WTC11 (cell line): ENCODE data around the gene ZNF107. TPM values are rescaled to one million over a fixed set of nuclear protein-coding genes. Genes with fewer than 3 reads are reported as not detected.

ENCODE experiments used
- ATAC-seq: fragments of 200-7000 bp; cut with Tn5 transposase; 2 replicates; pipeline ENCODE4 v1.10.0; 2021; ENCODE audit warnings: mild to moderate bottlenecking, moderate library complexity
- CTCF ChIA-PET: fragments of 300-600 bp; sonication (Branson Sonifier 250); formaldehyde crosslinking; loops from one replicate; lab custom pipeline; 2021; ENCODE audit warnings: antibody characterized with exemption; lab: Charles Lee
- POLR2A ChIA-PET: fragments of 350-600 bp; sonication (Branson Sonifier 250); formaldehyde crosslinking; loops from one replicate; lab custom pipeline; 2021; ENCODE audit warnings: antibody characterized with exemption; lab: Charles Lee
- DNase-seq: peaks from one replicate; pipeline ENCODE4 v3.0.0; 2021; ENCODE audit warnings: low spot score
- H3K27ac Mint-ChIP-seq: 2 replicates; pipeline ENCODE4 v1.8.0; 2021; ENCODE audit warnings: mixed read lengths
- H3K27me3 Mint-ChIP-seq: 2 replicates; pipeline ENCODE4 v1.8.0; 2021; ENCODE audit warnings: low read depth, mild to moderate bottlenecking, moderate library complexity, mixed read lengths
- H3K36me3 Mint-ChIP-seq: 2 replicates; pipeline ENCODE4 v1.8.0; 2021; ENCODE audit warnings: mixed read lengths
- H3K4me1 Mint-ChIP-seq: 2 replicates; pipeline ENCODE4 v1.8.0; 2022; ENCODE audit warnings: mixed read lengths
- H3K4me3 Mint-ChIP-seq: 2 replicates; pipeline ENCODE4 v1.8.0; 2021; ENCODE audit warnings: mild to moderate bottlenecking, moderate library complexity, mixed read lengths
- H3K9me3 Mint-ChIP-seq: 2 replicates; pipeline ENCODE4 v1.8.0; 2021; ENCODE audit warnings: mixed read lengths
- AFF4 ChIP-seq: sonication (generic); formaldehyde crosslinking; IDR thresholded peaks from 2 replicates; pipeline ENCODE4 v1.8.1; 2023; ENCODE audit warnings: mild to moderate bottlenecking, missing genetic modification reagents, borderline replicate concordance
- ATF1 ChIP-seq: sonication (generic); formaldehyde crosslinking; IDR thresholded peaks from 2 replicates; pipeline ENCODE4 v1.8.1; 2023; ENCODE audit warnings: mild to moderate bottlenecking, moderate library complexity, missing genetic modification reagents
- ATF3 ChIP-seq: sonication (generic); formaldehyde crosslinking; conservative IDR thresholded peaks from 2 replicates; pipeline ENCODE4 v1.8.1; 2022; ENCODE audit warnings: mild to moderate bottlenecking, missing genetic modification reagents
- CDX4 ChIP-seq: fragments of 250-450 bp; sonication (Bioruptor Pico); IDR thresholded peaks from 2 replicates; pipeline ENCODE4 v1.9.0; 2021; ENCODE audit warnings: moderate library complexity, mild to moderate bottlenecking, inconsistent platforms, borderline replicate concordance
- ETV6 ChIP-seq: sonication (generic); formaldehyde crosslinking; IDR thresholded peaks from 2 replicates; pipeline ENCODE4 v1.8.1; 2022; ENCODE audit warnings: mild to moderate bottlenecking, missing genetic modification reagents
- FOXP4 ChIP-seq: sonication (generic); formaldehyde crosslinking; IDR thresholded peaks from 2 replicates; pipeline ENCODE4 v1.8.0; 2022; ENCODE audit warnings: mild to moderate bottlenecking, missing genetic modification reagents
- GABPB1 ChIP-seq: sonication (generic); formaldehyde crosslinking; IDR thresholded peaks from 2 replicates; pipeline ENCODE4 v1.8.1; 2023; ENCODE audit warnings: mild to moderate bottlenecking, missing genetic modification reagents
- GRHL2 ChIP-seq: fragments of 250-450 bp; sonication (Bioruptor Pico); IDR thresholded peaks from 2 replicates; pipeline ENCODE4 v1.8.0; 2022; ENCODE audit warnings: mild to moderate bottlenecking, moderate library complexity; ENCODE audit not compliant: insufficient replicate concordance, severe bottlenecking
- HMGXB4 ChIP-seq: sonication (generic); formaldehyde crosslinking; IDR thresholded peaks from 2 replicates; pipeline ENCODE4 v1.8.1; 2023; ENCODE audit warnings: mild to moderate bottlenecking, moderate library complexity, missing genetic modification reagents
- IRF2 ChIP-seq: sonication (generic); formaldehyde crosslinking; IDR thresholded peaks from 2 replicates; pipeline ENCODE4 v1.8.0; 2022; ENCODE audit warnings: low read depth, missing genetic modification reagents, borderline replicate concordance
- NFATC4 ChIP-seq: fragments of 250-450 bp; sonication (Bioruptor Pico); IDR thresholded peaks from 2 replicates; pipeline ENCODE4 v1.9.0; 2021; ENCODE audit warnings: mild to moderate bottlenecking
- RELA ChIP-seq: sonication (generic); formaldehyde crosslinking; IDR thresholded peaks from 2 replicates; pipeline ENCODE4 v1.8.1; 2022; ENCODE audit warnings: missing genetic modification reagents, mild to moderate bottlenecking, borderline replicate concordance
- TCF7 ChIP-seq: sonication (generic); formaldehyde crosslinking; IDR thresholded peaks from 2 replicates; pipeline ENCODE4 v1.8.0; 2022; ENCODE audit warnings: mild to moderate bottlenecking, low read depth, missing genetic modification reagents, moderate library complexity
- ZNF232 ChIP-seq: sonication (generic); formaldehyde crosslinking; IDR thresholded peaks from 2 replicates; pipeline ENCODE4 v1.8.0; 2022; ENCODE audit warnings: mild to moderate bottlenecking, missing genetic modification reagents
- ZNF263 ChIP-seq: sonication (generic); formaldehyde crosslinking; IDR thresholded peaks from 2 replicates; pipeline ENCODE4 v1.8.1; 2022; ENCODE audit warnings: low read depth, mild to moderate bottlenecking, moderate library complexity, missing genetic modification reagents
- ZNF416 ChIP-seq: fragments of 250-450 bp; sonication (Bioruptor Pico); IDR thresholded peaks from 2 replicates; pipeline ENCODE4 v1.9.0; 2021; ENCODE audit warnings: mild to moderate bottlenecking, inconsistent platforms
- total RNA-seq: library from RNA; stranded (reverse); gene quantifications from 3 replicates; pipeline ENCODE4 v1.2.3, GENCODE V29; 2021
- TF ChIP-seq, protein P1 (sequence below): sonication (generic); formaldehyde crosslinking; IDR thresholded peaks from 2 replicates; pipeline ENCODE4 v1.8.1; 2023; ENCODE audit warnings: mild to moderate bottlenecking, missing genetic modification reagents
- TF ChIP-seq, protein P2 (sequence below): fragments of 250-450 bp; sonication (Bioruptor Pico); IDR thresholded peaks from 2 replicates; pipeline ENCODE4 v1.9.0; 2021; ENCODE audit warnings: mild to moderate bottlenecking, borderline replicate concordance
- TF ChIP-seq, protein P3 (sequence below): sonication (generic); formaldehyde crosslinking; IDR thresholded peaks from 2 replicates; pipeline ENCODE4 v1.8.1; 2023; ENCODE audit warnings: mild to moderate bottlenecking, missing genetic modification reagents, moderate library complexity

ZNF107 gene
- total RNA-seq, 1 experiment from 2014 or later: 14.7 TPM

DNA sequence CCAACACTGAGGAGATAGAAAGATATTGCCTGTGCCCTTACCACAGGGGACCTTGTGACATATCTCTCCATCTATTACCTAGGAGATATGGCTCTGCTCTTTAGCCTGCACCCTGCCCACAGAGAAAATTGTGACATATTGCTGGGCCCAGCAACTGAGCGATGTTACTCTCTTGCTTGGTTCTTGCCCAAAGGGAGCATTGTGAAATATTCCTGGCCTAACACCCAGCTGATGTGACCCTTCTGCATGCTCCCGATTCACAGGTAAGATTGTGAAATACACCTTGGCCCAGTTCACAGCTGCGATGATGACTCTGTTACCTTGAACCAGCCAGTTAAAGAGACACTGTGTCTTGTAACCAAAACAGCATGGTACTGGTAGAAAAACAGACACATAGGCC, 37.2 kb upstream of the ZNF107 start:
- no peak overlapping the region for H3K4me3 Mint-ChIP-seq
- TF ChIP-seq ATF3: no peak
- peak; percentile 25; the same call in 1 of the 2 replicates for TF ChIP-seq GABPB1
- ChIA-PET POLR2A (no interaction called here), CTCF (no interaction called here)
- ATAC-seq (no peak), DNase-seq (no peak)
- no peak overlapping the region for H3K27ac Mint-ChIP-seq
- peaks cover 38% of the 10 kb centered on the region for H3K36me3 Mint-ChIP-seq
- H3K4me1 Mint-ChIP-seq: no peaks in the 10 kb centered on the region
- H3K27me3 Mint-ChIP-seq: peaks cover 10% of the 10 kb centered on the region
- peaks cover 11% of the 10 kb centered on the region for H3K9me3 Mint-ChIP-seq

DNA sequence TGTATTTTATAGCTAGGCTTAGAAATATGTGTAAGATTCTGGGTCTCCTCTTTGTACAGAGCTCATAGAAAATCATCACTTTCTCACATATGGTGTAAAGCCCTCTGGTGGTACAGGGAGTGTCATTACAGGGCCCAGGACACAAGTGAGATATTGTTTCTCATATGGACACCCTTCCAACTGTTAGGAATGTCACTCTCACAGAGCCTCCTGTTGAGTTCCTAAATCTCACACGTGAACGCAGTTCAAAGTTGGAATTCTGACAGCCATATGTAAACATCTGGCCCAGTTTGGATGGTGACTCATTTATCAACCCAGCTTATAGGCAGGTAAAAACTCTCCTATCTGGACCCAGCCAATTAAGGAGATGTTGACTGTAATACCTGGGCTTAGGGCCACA, 35.4 kb upstream of the ZNF107 start:
- no peak for TF ChIP-seq ZNF232
- no peak for TF ChIP-seq HMGXB4 (CRISPR knock-in tag)
- TF ChIP-seq IRF2 (CRISPR knock-in tag): no peak
- no peak for TF ChIP-seq ZNF416 (CRISPR knock-in tag)
- TF ChIP-seq FOXP4 (CRISPR knock-in tag): no peak
- TF ChIP-seq, protein P1, sequence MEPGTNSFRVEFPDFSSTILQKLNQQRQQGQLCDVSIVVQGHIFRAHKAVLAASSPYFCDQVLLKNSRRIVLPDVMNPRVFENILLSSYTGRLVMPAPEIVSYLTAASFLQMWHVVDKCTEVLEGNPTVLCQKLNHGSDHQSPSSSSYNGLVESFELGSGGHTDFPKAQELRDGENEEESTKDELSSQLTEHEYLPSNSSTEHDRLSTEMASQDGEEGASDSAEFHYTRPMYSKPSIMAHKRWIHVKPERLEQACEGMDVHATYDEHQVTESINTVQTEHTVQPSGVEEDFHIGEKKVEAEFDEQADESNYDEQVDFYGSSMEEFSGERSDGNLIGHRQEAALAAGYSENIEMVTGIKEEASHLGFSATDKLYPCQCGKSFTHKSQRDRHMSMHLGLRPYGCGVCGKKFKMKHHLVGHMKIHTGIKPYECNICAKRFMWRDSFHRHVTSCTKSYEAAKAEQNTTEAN: no peak
- no peak for TF ChIP-seq CDX4 (CRISPR knock-in tag)
- no peak for TF ChIP-seq ATF1
- TF ChIP-seq, protein P2, sequence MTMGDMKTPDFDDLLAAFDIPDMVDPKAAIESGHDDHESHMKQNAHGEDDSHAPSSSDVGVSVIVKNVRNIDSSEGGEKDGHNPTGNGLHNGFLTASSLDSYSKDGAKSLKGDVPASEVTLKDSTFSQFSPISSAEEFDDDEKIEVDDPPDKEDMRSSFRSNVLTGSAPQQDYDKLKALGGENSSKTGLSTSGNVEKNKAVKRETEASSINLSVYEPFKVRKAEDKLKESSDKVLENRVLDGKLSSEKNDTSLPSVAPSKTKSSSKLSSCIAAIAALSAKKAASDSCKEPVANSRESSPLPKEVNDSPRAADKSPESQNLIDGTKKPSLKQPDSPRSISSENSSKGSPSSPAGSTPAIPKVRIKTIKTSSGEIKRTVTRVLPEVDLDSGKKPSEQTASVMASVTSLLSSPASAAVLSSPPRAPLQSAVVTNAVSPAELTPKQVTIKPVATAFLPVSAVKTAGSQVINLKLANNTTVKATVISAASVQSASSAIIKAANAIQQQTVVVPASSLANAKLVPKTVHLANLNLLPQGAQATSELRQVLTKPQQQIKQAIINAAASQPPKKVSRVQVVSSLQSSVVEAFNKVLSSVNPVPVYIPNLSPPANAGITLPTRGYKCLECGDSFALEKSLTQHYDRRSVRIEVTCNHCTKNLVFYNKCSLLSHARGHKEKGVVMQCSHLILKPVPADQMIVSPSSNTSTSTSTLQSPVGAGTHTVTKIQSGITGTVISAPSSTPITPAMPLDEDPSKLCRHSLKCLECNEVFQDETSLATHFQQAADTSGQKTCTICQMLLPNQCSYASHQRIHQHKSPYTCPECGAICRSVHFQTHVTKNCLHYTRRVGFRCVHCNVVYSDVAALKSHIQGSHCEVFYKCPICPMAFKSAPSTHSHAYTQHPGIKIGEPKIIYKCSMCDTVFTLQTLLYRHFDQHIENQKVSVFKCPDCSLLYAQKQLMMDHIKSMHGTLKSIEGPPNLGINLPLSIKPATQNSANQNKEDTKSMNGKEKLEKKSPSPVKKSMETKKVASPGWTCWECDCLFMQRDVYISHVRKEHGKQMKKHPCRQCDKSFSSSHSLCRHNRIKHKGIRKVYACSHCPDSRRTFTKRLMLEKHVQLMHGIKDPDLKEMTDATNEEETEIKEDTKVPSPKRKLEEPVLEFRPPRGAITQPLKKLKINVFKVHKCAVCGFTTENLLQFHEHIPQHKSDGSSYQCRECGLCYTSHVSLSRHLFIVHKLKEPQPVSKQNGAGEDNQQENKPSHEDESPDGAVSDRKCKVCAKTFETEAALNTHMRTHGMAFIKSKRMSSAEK (CRISPR knock-in tag): no peak
- TF ChIP-seq, protein P3, sequence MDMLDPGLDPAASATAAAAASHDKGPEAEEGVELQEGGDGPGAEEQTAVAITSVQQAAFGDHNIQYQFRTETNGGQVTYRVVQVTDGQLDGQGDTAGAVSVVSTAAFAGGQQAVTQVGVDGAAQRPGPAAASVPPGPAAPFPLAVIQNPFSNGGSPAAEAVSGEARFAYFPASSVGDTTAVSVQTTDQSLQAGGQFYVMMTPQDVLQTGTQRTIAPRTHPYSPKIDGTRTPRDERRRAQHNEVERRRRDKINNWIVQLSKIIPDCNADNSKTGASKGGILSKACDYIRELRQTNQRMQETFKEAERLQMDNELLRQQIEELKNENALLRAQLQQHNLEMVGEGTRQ: no peak
- no peak for TF ChIP-seq ETV6 (CRISPR knock-in tag)
- TF ChIP-seq TCF7 (CRISPR knock-in tag): no peak
- TF ChIP-seq AFF4 (CRISPR knock-in tag): no peak
- TF ChIP-seq NFATC4 (CRISPR knock-in tag): no peak
- no peak for TF ChIP-seq RELA (CRISPR knock-in tag)
- TF ChIP-seq GRHL2 (CRISPR knock-in tag): no peak
- no peak for TF ChIP-seq ZNF263 (CRISPR knock-in tag)
- TF ChIP-seq, all 79 proteins: peak for 0
- ChIA-PET POLR2A (no interaction called here), CTCF (no interaction called here)
- H3K4me3 Mint-ChIP-seq: no peak overlapping the region
- H3K4me1 Mint-ChIP-seq: no peaks in the 10 kb centered on the region
- peaks cover 39% of the 10 kb centered on the region for H3K36me3 Mint-ChIP-seq
- no peak overlapping the region for H3K27ac Mint-ChIP-seq
- peaks cover 11% of the 10 kb centered on the region for H3K27me3 Mint-ChIP-seq
- peaks cover 4% of the 10 kb centered on the region for H3K9me3 Mint-ChIP-seq
- ATAC-seq (no peak; the same call in 1 of the 2 replicates), DNase-seq (no peak)
